Head of caudate nucleus (tissue), 42 donors: Measurements from ENCODE around the gene GPM6B.

Experiments
- DNase-seq, 42 donors: peaks; one replicate each; pipeline versions ENCODE4 v3.0.0 to v3.0.0-alpha.2; 2020 to 2021; ENCODE audit warnings: mixed read lengths in 7 of 42
- intact Hi-C: fragments of 100-400 bp; cut with DNase I; formaldehyde crosslinking; loops from one replicate; pipeline ENCODE4 v1.15.0; 2022

Gene GPM6B

GRCh38 chrX:13780868-13781427, 35.9 kb downstream of the GPM6B start:
- intact Hi-C loops = no loop called here
- DNase-seq = peak in 10 of 42 donors; percentile 26 to 67 (median 43)

GRCh38 chrX:13778916-13779315, 38.0 kb downstream of the GPM6B start:
- intact Hi-C loops = no loop called here
- no peak for DNase-seq

- intact Hi-C loops = no loop called here
- DNase-seq = peak in 3 of 42 donors; percentile 34 to 54 (median 45)
Measured at GRCh38 chrX:13776387-13776786, 40.5 kb downstream of the GPM6B start.

GRCh38 chrX:13775837-13776236, 41.1 kb downstream of the GPM6B start:
- no peak for DNase-seq
- intact Hi-C loops = no loop called here

GRCh38 chrX:13774696-13775095, 42.2 kb downstream of the GPM6B start:
- intact Hi-C loops = no loop called here
- no peak for DNase-seq

GRCh38 chrX:13770013-13770535, 46.8 kb downstream of the GPM6B start:
- intact Hi-C loops = no loop called here

GRCh38 chrX:13768939-13769338, 48.0 kb downstream of the GPM6B start:
- intact Hi-C loops = loop anchor here (10.0 kb wide), 1 partner anchor 266 kb away; no protein-coding TSS in a partner anchor
- DNase-seq = no peak

More at GRCh38 chrX:13770013-13770535, 46.8 kb downstream of the GPM6B start:
- no peak for DNase-seq

GRCh38 chrX:13764765-13765164, 52.1 kb downstream of the GPM6B start:
- peak in 33 of 42 donors; percentile 28 to 77 (median 56) for DNase-seq
- intact Hi-C loops = loop anchor here (10.0 kb wide), 1 partner anchor 270 kb away; no protein-coding TSS in a partner anchor

- peak in 3 of 42 donors; percentile 22 to 47 (median 41) for DNase-seq
- intact Hi-C loops = loop anchor here (10.0 kb wide), 1 partner anchor 271 kb away; no protein-coding TSS in a partner anchor
Measured at GRCh38 chrX:13764281-13764680, 52.6 kb downstream of the GPM6B start.

- intact Hi-C loops = loop anchor here (10.0 kb wide), 1 partner anchor 271 kb away; no protein-coding TSS in a partner anchor
- DNase-seq = peak in 37 of 42 donors; percentile 16 to 81 (median 60)
Measured at GRCh38 chrX:13763489-13763888, 53.4 kb downstream of the GPM6B start.

- no peak for DNase-seq
- intact Hi-C loops = loop anchor here (10.0 kb wide), 1 partner anchor 273 kb away; no protein-coding TSS in a partner anchor
Measured at GRCh38 chrX:13761606-13762414, 55.1 kb downstream of the GPM6B start.

- intact Hi-C loops = loop anchor here (10.0 kb wide), 1 partner anchor 274 kb away; no protein-coding TSS in a partner anchor
- DNase-seq = peak in 6 of 42 donors; percentile 9 to 51 (median 37)
Measured at GRCh38 chrX:13760426-13760825, 56.5 kb downstream of the GPM6B start.

- DNase-seq = no peak
- intact Hi-C loops = no loop called here
Measured at GRCh38 chrX:13759152-13759718, 57.7 kb downstream of the GPM6B start.

GRCh38 chrX:13756381-13756780, 60.5 kb downstream of the GPM6B start:
- intact Hi-C loops = no loop called here
- no peak for DNase-seq

GRCh38 chrX:13755254-13755653, 61.6 kb downstream of the GPM6B start:
- no peak for DNase-seq
- intact Hi-C loops = no loop called here

GRCh38 chrX:13754765-13755164, 62.1 kb downstream of the GPM6B start:
- intact Hi-C loops = no loop called here
- DNase-seq = no peak

- intact Hi-C loops = no loop called here
- no peak for DNase-seq
Measured at GRCh38 chrX:13752646-13753045, 64.2 kb downstream of the GPM6B start.

GRCh38 chrX:13752141-13752540, 64.8 kb downstream of the GPM6B start:
- intact Hi-C loops = no loop called here
- no peak for DNase-seq

GRCh38 chrX:13750812-13751211, 66.1 kb downstream of the GPM6B start:
- no peak for DNase-seq
- intact Hi-C loops = no loop called here

- intact Hi-C loops = no loop called here
- DNase-seq = peak in 4 of 42 donors; percentile 27 to 41 (median 32)
Measured at GRCh38 chrX:13750204-13750603, 66.7 kb downstream of the GPM6B start.
